Duodenal mucosa (tissue), 2 donors: ENCODE data around the gene SIRPA.
"Not testable (repeated sequence)": the region's sequence is repeated elsewhere in the genome, so short reads cannot be mapped to it uniquely, and the experiment has no call there.

Experiments used
- H3K27ac ChIP-seq: one replicate; pipeline ENCODE4 v1.7.0; 2013; ENCODE audit warnings: low read depth, low read length
- H3K27me3 ChIP-seq, 2 donors: one replicate each; pipeline ENCODE4 v1.7.0; 2013; ENCODE audit warnings: low read length in 2 of 2, control low read depth in 1 of 2; ENCODE audit not compliant: insufficient read depth in 2 of 2, control insufficient read depth in 1 of 2
- H3K36me3 ChIP-seq, 2 donors: one replicate each; pipeline ENCODE4 v1.7.0; 2013; ENCODE audit warnings: low read length in 2 of 2, control low read depth in 1 of 2; ENCODE audit not compliant: insufficient read depth in 2 of 2, control insufficient read depth in 1 of 2
- H3K4me1 ChIP-seq, 2 donors: one replicate each; pipeline ENCODE4 v1.7.0; 2013; ENCODE audit warnings: low read length in 2 of 2, control low read depth in 1 of 2; ENCODE audit not compliant: insufficient read depth in 2 of 2, control insufficient read depth in 1 of 2
- H3K4me3 ChIP-seq, 2 donors: one replicate each; pipeline ENCODE4 v1.7.0; 2013; ENCODE audit warnings: low read length in 2 of 2, low read depth in 1 of 2
- H3K9ac ChIP-seq, 2 donors: one replicate each; pipeline ENCODE4 v1.7.0; 2013; ENCODE audit warnings: low read length in 2 of 2, low read depth in 1 of 2
- H3K9me3 ChIP-seq, 2 donors: one replicate each; pipeline ENCODE4 v1.7.0; 2013; ENCODE audit warnings: low read length in 2 of 2, control low read depth in 1 of 2; ENCODE audit not compliant: control insufficient read depth in 1 of 2

The SIRPA gene

GRCh38 chr20:1912646-1913045 is 17.4 kb downstream of the SIRPA start:
- Histone ChIP-seq H3K4me3 (no peak overlapping the region), H3K9ac (no peak overlapping the region), H3K9me3 (no peaks in the 10 kb centered on the region), H3K27me3 (no peaks in the 10 kb centered on the region), H3K4me1 (no peaks in the 10 kb centered on the region), H3K27ac (no peak overlapping the region), H3K36me3 (peaks cover 5 to 33% of the 10 kb centered on the region in 2 donors)

- not testable (repeated sequence) for H3K4me3 ChIP-seq, H3K9me3 ChIP-seq, H3K9ac ChIP-seq, H3K27me3 ChIP-seq, H3K4me1 ChIP-seq, H3K27ac ChIP-seq
- peaks cover 5 to 33% of the 10 kb centered on the region in 2 donors for H3K36me3 ChIP-seq
These were observed 20.0 kb downstream of the SIRPA start for GRCh38 chr20:1915233-1915632.

GRCh38 chr20:1915725-1916124 is 20.5 kb downstream of the SIRPA start:
- peaks cover 6 to 10% of the 10 kb centered on the region in 2 donors for H3K4me1 ChIP-seq
- no peaks in the 10 kb centered on the region for H3K27me3 ChIP-seq
- peaks cover 5 to 33% of the 10 kb centered on the region in 2 donors for H3K36me3 ChIP-seq
- no peak overlapping the region for H3K9ac ChIP-seq
- no peaks in the 10 kb centered on the region for H3K9me3 ChIP-seq
- H3K27ac ChIP-seq: no peak overlapping the region
- no peak overlapping the region for H3K4me3 ChIP-seq

- Histone ChIP-seq H3K4me1 (peaks cover 9 to 12% of the 10 kb centered on the region in 2 donors), H3K36me3 (peaks cover 5 to 34% of the 10 kb centered on the region in 2 donors), H3K27ac (no peak overlapping the region), H3K4me3 (no peak overlapping the region), H3K9me3 (no peaks in the 10 kb centered on the region), H3K27me3 (no peaks in the 10 kb centered on the region), H3K9ac (no peak overlapping the region)
These were observed 22.6 kb downstream of the SIRPA start for GRCh38 chr20:1917786-1918185.

GRCh38 chr20:1918491-1919165 is 23.4 kb downstream of the SIRPA start:
- Histone ChIP-seq H3K36me3 (peaks cover 5 to 42% of the 10 kb centered on the region in 2 donors), H3K27ac (no peak overlapping the region), H3K9ac (no peak overlapping the region), H3K27me3 (no peaks in the 10 kb centered on the region), H3K9me3 (no peaks in the 10 kb centered on the region), H3K4me1 (peaks cover 9 to 12% of the 10 kb centered on the region in 2 donors), H3K4me3 (no peak overlapping the region)

GRCh38 chr20:1920252-1920651 is 25.0 kb downstream of the SIRPA start:
- peaks cover 9 to 12% of the 10 kb centered on the region in 2 donors for H3K4me1 ChIP-seq
- peaks cover 5 to 43% of the 10 kb centered on the region in 2 donors for H3K36me3 ChIP-seq
- no peak overlapping the region for H3K27ac ChIP-seq
- no peaks in the 10 kb centered on the region for H3K27me3 ChIP-seq
- no peak overlapping the region for H3K9ac ChIP-seq
- H3K4me3 ChIP-seq: no peak overlapping the region
- no peaks in the 10 kb centered on the region for H3K9me3 ChIP-seq

GRCh38 chr20:1920826-1921225 is 25.6 kb downstream of the SIRPA start:
- H3K4me3 ChIP-seq: no peak overlapping the region
- peaks cover 9 to 12% of the 10 kb centered on the region in 2 donors for H3K4me1 ChIP-seq
- no peak overlapping the region for H3K9ac ChIP-seq
- peaks cover 5 to 37% of the 10 kb centered on the region in 2 donors for H3K36me3 ChIP-seq
- no peak overlapping the region for H3K27ac ChIP-seq
- H3K9me3 ChIP-seq: no peaks in the 10 kb centered on the region
- H3K27me3 ChIP-seq: no peaks in the 10 kb centered on the region

- H3K4me3 ChIP-seq, H3K27ac ChIP-seq, H3K9ac ChIP-seq, H3K27me3 ChIP-seq, H3K9me3 ChIP-seq: not testable (repeated sequence)
- peaks cover 9 to 12% of the 10 kb centered on the region in 2 donors for H3K4me1 ChIP-seq
- H3K36me3 ChIP-seq: peaks cover under 1 to 28% of the 10 kb centered on the region in 2 donors
These were observed 26.8 kb downstream of the SIRPA start for GRCh38 chr20:1921985-1922384.

- Histone ChIP-seq H3K9ac (no peak overlapping the region), H3K9me3 (no peaks in the 10 kb centered on the region), H3K4me1 (peaks cover 12 to 13% of the 10 kb centered on the region in 2 donors), H3K27me3 (no peaks in the 10 kb centered on the region), H3K36me3 (peaks cover 0 to 22% of the 10 kb centered on the region in 2 donors), H3K27ac (no peak overlapping the region), H3K4me3 (no peak overlapping the region)
These were observed 27.6 kb downstream of the SIRPA start for GRCh38 chr20:1922786-1923185.

- H3K36me3 ChIP-seq: peaks cover 0 to 13% of the 10 kb centered on the region in 2 donors
- peaks cover 8% of the 10 kb centered on the region in 2 donors for H3K4me1 ChIP-seq
- H3K27me3 ChIP-seq: no peaks in the 10 kb centered on the region
- no peak overlapping the region for H3K9ac ChIP-seq
- H3K4me3 ChIP-seq: no peak overlapping the region
- no peaks in the 10 kb centered on the region for H3K9me3 ChIP-seq
- no peak overlapping the region for H3K27ac ChIP-seq
These were observed 30.0 kb downstream of the SIRPA start for GRCh38 chr20:1924910-1925861.
